HG03575 (cell line): ENCODE data around the gene LCOR.

Source experiments
- ATAC-seq: cut with Tn5 transposase; IDR thresholded peaks from one replicate; pipeline ENCODE4 v1.9.1; 2021; ENCODE audit not compliant: unreplicated experiment, insufficient number of reproducible peaks, low FRiP score; ENCODE audit errors: extremely low read depth

The LCOR gene

DNA sequence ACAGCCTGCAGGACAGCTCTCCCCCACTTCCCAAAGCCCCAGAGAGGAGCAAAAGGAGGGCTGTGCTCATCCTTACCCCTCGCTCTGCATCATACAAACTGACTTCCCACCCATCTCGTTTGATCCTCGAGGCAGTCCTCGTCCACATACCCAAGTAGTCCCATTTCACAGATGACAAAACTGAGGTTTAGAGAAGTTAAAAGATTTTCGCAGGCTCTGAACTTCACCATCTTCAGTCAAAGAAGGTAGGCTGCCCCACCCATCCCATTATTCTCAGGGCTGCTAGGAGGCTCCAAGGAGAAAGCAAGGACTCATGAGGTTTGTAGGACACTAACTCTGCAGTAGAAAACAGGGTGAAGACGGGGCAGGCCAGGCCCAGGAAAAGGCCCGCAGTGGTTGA, 206.6 kb downstream of the LCOR start:
- ATAC-seq, result no peak

DNA sequence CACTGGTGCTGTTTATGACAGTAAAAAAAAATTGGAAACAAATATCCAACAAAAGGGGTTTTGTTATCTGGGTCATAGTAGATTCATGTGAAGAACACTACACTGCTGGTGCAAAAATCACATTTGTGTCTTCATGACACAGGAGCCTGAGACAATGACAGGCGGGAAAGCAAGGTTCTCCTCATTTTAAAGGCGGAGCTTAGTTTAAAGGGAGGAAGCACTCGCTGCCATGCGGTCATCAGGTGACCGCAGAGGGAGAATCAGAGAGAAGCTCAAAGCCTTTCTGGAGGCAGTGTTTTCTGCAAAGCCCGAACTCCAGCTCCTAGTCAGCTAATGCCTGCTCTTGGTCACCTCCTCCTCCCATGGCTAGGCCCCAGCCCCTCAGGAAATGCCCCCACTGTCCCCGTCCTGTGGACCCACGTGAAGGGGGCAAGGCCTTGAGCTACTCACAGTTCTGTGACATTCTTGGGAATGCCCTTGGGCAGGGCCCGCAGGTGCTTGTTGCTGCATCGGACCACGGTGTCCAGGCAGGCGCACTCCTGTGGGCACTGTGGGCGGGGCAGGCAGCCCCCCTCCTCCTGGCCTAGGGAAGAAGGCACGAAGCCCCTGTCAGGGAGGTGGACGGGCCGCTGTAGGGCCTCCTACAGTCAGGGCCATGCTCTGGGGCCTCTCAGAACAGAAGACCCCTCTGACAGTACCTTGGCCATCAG, 207.6 kb downstream of the LCOR start:
- no peak for ATAC-seq

DNA sequence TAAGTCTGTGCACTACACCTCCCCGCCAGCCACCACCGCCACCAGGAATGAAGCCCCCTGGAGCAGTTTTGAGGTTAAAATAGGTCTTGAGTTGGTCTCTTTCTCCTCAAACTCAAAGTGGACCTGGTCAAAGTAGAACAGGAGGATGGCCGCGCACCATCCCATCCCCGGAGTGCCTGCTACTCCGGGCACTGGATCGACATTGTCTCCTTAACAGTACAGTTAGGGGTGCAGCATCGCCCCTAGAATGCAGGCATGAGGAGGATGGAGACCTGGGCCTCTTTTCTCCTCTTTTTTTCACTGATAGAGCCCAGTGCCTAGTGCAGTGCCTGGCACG, 208.1 kb downstream of the LCOR start:
- no peak for ATAC-seq

DNA sequence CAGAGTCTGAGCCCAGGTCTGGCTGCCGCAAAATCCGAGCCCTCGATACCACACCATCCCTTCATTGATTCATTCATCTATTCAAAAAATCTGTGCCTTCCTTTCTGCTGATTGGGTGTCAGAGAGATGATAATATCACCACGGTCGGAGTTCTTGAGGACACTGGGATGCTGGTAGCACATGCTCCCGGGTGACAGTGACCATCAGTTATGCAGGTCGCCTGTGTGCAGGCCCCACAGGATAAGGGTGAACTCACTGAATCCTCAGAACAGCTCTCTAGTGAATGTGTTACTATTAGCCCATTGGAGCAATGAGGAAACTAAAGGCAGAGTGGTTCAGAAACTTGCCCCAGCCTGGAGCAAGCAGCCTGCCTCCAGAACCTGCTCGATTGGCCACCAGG, 208.6 kb downstream of the LCOR start:
- no peak for ATAC-seq

DNA sequence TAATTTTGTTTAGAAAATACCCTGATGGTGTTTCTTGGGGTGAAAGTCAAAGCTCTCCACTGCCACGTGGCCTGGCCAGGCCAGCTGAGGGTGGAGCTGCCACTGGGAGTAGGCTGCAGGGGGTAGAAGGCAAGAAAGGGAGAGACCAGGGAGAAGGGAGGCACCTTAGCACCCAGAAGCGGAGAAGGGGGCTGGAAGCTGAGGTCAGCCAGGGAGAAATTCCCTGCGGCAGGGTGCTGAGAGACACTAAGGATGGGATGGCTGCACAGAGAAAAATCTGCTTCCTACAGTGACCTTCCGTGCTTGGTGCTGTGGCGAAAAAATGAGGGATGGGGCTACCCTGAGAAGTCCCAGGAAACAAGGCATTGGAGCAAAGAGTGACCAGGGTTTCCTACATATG, 210.0 kb downstream of the LCOR start:
- ATAC-seq, result no peak

DNA sequence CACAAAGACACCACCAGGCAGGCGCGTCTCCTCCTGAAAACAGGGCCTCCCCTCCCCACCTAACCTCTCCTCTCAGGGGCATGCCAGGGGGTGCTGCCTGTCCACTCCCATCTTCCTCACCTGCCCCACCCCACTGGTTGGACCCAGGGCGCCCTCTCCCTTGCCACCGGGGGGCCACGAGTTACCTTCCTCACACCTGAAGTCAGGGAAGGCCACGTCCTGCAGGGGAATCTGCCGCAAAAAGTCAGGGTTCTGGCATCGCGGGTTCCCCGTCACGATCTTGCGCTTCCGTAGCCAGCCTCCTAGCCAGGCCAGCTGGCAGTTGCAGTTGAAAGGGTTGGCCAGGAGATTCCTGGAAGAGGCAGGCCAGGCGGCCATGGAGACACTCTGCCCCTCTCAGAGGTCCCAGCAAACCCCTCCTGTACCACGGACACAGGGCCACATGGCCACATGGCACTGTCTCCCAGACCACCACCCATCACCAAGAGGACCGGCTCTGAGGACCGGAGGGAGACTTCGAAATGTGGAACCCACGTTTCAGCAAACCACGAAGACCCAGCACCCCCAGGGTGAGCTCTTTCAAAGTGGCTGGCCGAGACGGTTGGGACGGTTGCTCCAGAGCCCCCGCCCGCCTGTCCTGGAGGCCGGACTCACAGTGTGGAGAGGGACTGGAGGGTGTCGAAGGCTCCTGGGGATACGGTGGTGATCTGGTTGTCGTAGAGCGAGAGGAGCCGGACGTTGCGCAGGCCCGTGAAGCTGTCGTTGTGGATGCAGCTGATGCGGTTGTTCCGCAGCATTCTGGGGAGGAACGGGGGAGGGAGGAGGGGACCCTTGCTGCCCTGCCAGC, 210.8 kb downstream of the LCOR start:
- no peak for ATAC-seq

DNA sequence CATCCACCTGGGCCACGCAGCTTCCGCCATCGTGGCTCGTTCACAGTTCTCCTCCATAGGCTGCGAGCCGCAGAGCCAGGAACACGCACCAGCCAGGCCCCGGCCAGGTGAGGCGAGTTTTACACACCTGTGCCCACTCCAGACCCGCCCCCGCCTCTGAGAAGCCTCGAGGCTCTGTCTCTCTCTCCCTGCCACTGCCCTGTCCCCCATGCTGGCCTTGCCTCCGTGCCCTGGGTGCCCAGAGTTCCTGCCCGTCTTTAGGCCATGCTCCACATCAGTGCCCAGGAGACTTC, 211.4 kb downstream of the LCOR start:
- no peak for ATAC-seq
